HG03442 (cell line): Measurements from ENCODE around the gene KLHL18.
"Not testable (repeated sequence)": the region's sequence is repeated elsewhere in the genome, so short reads cannot be mapped to it uniquely, and the experiment has no call there.

ENCODE experiments used
- ATAC-seq: cut with Tn5 transposase; IDR thresholded peaks from one replicate; pipeline ENCODE4 v1.9.1; 2021; ENCODE audit warnings: mild to moderate bottlenecking, moderate library complexity; ENCODE audit not compliant: unreplicated experiment

Gene KLHL18

GRCh38 chr3:47356201-47356600, 73.5 kb downstream of the KLHL18 start:
- ATAC-seq, result no peak

- no peak for ATAC-seq
Measured at GRCh38 chr3:47359323-47359722, 76.6 kb downstream of the KLHL18 start.

DNA sequence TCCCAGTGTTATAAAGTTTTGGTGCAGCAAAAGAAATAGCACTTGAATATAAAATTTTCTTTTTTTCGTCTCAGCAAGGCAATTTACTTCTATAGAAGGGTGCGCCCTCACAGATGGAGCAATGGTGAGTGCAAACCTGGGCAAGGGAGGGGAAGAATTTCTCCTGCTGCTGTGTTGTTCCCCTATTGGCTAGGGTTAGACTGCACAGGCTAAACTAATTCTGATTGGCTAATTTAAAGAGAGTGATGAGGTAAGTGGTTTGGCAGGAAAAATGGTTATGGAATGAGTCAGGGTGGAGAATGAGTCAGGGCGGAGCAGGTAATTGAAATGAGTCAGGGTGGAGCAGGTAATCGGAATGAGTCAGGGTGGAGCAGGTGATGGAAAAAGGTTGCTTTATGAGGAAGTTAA, 77.4 kb downstream of the KLHL18 start:
- not testable (repeated sequence) for ATAC-seq

DNA sequence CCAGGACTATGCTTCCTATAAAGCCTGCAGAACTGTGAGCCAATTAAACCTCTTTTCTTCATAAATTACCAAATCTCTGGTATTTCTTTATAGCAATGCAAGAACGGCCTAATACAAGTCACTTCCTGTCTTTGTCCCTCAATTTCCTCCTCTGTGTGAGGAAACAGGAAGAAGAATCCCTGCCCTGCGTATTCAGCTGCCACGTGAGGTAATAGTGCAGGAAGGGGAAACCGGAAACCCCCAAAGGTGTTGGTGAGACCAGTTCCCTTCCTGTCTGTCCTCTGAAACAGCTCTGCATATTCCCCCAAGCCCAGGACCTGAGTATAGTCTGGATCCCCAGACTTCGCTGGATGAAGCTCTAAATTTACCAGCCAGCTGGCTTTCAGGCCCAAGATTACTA, 80.0 kb downstream of the KLHL18 start:
- ATAC-seq, result no peak

GRCh38 chr3:47365213-47366153, 82.7 kb downstream of the KLHL18 start:
- ATAC-seq, result no peak

GRCh38 chr3:47366833-47367232, 84.1 kb downstream of the KLHL18 start:
- no peak for ATAC-seq

GRCh38 chr3:47367631-47368030, 84.9 kb downstream of the KLHL18 start:
- ATAC-seq, result no peak

GRCh38 chr3:47370020-47370419, 87.3 kb downstream of the KLHL18 start:
- ATAC-seq, result not testable (repeated sequence)

GRCh38 chr3:47370887-47371697, 88.3 kb downstream of the KLHL18 start:
- no peak for ATAC-seq

GRCh38 chr3:47374587-47374986, 91.8 kb downstream of the KLHL18 start:
- no peak for ATAC-seq

GRCh38 chr3:47376393-47376792, 93.6 kb downstream of the KLHL18 start:
- ATAC-seq, result no peak

- ATAC-seq, result no peak
Measured at GRCh38 chr3:47377186-47377585, 94.4 kb downstream of the KLHL18 start.

DNA sequence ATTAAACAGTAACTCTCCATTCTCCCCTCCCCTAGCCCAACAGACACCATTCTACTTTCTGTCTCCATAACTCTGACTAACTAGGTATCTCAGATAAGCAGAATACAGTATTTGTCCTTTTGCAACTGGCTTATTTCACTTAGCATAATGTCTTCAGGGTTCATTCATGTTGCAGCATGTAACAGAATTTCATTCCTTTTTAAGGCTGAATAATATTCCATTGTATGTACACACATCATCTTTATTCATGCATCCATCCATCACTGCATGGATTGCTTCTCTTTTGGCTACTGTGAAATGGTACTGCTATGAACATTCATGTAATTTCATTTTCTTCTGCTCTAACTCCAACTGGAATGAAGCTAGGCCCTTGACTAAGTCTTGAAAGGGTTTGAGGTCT, 96.1 kb downstream of the KLHL18 start:
- ATAC-seq, result no peak

DNA sequence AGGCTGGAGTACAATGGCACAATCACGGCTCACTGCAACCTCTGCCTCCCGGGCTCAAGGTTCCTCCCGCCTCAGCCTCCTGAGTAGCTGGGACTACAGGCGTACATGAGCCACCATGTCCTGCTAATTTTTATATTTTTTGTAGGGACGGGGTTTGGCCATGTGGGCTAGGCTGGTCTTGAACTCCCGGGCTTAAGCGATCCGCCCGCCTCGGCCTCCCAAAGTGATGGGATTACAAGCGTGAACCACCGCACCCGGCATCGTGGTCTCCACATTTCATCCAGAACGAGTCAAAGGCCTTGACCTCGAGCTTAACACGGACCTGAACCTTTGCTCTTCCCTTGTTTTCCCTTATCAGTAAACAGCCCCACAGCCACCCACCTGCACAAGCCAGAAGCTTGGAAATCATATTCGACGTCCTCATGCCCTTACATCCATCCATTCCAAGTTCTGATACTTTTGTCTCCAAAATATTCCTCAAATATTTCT, 96.7 kb downstream of the KLHL18 start:
- no peak for ATAC-seq

DNA sequence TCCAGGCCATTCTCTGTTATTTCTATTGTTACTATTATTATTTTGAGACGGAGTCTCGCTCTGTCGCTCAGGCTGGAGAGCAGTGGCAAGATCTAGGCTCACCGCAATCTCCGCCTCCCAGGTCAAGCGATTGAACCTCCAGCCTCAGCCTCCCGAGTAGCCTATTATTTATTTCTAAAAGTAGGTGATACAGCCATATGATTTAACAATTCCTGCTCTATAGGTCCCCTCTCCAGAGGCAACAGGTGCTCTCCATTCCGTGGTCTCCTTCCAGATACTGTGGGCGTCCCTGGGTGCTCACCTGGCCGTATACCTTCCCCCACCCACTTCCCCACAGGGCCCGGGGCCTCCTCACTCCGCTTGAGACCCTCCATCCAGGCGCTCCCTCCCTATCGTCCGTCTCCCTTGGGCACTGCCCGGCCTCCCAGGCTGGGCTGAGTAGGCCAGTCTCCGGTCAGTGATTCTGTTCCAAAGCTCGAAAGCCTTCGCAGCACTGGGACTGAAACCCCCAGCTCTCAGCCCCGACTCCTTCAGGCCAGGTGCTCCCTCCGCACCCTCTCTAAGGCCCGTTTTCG, 97.4 kb downstream of the KLHL18 start:
- peak; percentile 5 for ATAC-seq

- ATAC-seq, result peak; percentile 81
Measured at GRCh38 chr3:47380601-47381316, 98.0 kb downstream of the KLHL18 start, which contains the start of gene PTPN23. TSS of gene PTPN23 (plus strand) at chr3:47381021. CDS start at chr3:47381097, 76 bp downstream.

DNA sequence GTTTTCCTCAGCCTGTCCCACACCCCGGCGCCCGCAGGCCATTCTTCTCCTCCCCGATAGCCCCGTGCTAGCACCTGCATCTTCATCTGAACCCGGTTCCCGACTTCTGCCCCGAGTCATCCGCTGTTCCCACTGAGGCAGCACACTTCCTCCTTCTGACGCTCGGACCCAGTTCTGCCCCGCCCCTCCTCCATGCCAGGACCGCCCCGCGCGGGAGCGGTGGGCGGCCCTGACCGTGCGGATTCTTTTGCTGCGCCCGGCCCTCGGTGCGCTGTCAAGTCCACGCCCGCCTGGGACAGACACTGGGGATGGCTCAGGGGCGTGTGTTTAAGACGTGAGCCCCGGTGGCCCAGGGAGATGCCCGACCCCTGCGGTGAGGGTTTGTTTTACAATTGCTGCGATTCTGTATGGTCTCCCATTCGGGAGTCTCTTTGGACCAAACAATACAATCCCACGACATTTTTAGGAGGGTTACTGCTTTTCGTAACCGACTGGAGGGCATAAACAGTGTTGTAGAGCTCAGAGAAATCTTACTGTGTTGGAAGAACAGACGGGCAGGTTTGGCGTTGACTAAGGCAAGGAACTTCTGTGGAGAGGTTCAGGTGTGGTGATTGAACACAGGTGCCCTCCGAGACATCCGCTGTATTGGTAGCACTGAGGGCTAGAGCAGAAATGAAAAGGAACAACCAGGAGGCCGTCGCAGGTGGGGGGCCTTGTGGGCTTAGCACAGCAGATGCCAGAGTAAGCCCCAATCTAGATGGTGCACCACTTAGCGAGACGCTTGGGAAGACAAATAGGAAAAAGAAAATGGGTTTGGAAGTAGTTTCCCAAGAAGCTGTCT, 98.8 kb downstream of the KLHL18 start:
- peak; percentile 45 for ATAC-seq

- ATAC-seq, result no peak
Measured at GRCh38 chr3:47384425-47384824, 101.7 kb downstream of the KLHL18 start.

- ATAC-seq, result no peak
Measured at GRCh38 chr3:47385007-47385406, 102.3 kb downstream of the KLHL18 start.

- ATAC-seq, result no peak
Measured at GRCh38 chr3:47385796-47386195, 103.1 kb downstream of the KLHL18 start.
